Measurements from ENCODE around the gene HERC5. TPM values are rescaled to one million over a fixed set of nuclear protein-coding genes. Genes with fewer than 3 reads are reported as not detected.

Gene HERC5
- total RNA-seq, 4 donors from 2014 or later = 8.1 to 9.7 (median 8.7) TPM

DNA sequence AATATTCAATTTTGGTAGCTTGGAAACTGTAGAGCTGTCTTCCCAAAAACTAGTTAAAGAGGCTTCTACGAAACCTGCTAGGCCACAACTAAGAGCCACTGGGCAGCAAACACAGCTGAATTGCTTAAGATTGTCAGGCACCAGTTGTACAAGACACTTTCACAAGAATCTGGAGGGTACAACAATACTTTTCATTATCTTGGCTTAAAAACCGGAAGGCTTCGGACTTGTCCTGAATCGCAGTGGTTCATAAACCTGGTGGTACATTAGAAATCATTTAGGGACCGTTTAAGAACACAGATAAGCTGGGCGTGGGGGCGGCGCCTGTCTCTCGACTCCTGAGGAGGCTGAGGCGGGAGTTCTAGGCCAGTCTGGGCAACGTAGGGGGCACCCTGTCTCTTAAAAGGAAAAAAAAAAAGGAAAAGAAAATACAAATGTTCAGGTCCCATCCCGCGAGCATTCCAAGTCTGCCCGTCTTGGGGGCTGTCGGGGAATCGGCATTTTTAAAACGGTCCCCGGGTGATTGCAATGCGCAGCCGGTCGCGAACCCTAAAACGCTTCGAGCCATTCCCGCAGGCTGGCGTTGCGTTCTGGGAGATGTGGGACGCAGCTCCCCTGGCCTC lies 65.9 kb downstream of the HERC5 start:
- Histone ChIP-seq H3K4me1 (peaks cover 15 to 18% of the 10 kb centered on the region in 2 donors), H3K9me3 (no peaks in the 10 kb centered on the region), H3K36me3 (no peaks in the 10 kb centered on the region), H3K27ac (peak overlapping the region; percentile 75 to 92 (median 92)), H3K4me3 (replicated peaks in 1 of 3) (peak overlapping the region; percentile 59 to 95 (median 83)), H3K27me3 (no peaks in the 10 kb centered on the region)
- WGBS, 2 donors = 2 to 3% methylated on average over 28 of the region's 28 CpGs
- intact Hi-C loops (cut with DNase I) = no loop called here
- DNase-seq = peak; percentile 30 to 44
- TF ChIP-seq POLR2A (IDR thresholded peaks at IDR 0.05) = no peak

DNA sequence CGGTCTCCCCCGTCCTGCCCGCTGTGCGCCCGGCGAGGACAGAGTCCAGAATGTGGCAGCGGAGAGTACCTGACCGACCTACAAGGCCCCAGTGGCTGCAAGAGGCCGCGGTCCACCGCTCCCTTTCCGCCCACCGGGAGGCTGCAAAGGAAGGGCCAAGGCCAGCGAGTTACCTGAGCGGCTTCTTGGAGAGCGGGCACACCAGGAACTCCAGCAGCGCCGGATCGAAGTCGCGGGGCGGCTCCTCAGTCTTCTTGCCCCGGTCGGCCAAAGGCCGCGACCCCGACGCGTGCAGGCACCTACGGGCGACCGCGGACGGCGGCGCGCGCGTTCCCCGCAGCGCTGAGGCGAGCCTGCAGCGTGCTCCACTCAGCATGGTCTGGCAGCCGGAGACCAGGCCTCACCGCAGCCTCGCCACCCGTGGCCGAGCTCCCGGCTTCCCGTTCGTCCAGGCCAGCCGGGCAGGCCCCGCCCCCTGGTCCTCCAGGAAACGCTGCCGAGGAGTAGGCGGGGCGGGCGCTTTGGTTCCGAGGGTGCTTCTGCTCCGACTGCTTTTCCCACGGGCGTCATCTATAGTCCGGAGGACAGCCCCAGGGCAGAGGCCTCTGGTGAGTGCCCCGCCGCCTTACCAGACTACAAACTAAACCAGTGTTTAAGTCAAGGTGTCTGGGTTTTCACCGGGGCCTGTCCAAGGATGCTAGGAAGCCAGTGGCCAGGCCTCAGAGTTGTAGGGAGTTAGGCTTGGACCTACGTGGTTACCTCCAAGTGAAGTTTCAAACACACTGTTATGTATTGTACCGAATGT lies 66.6 kb downstream of the HERC5 start, which contains the start of gene PYURF:
Gene PYURF (minus strand): TSS at position 452 of the 805 bp plus-strand sequence. CDS start 76 bp downstream, at position 376.
- WGBS, 2 donors = 0 to 1% methylated on average over 14 to 17 of the region's 68 CpGs
- Histone ChIP-seq H3K4me1 (peaks cover 15 to 18% of the 10 kb centered on the region in 2 donors), H3K36me3 (no peaks in the 10 kb centered on the region), H3K9me3 (no peaks in the 10 kb centered on the region), H3K27me3 (no peaks in the 10 kb centered on the region), H3K27ac (peak within 1 kb of the TSS; percentile 75 to 92 (median 92)), H3K4me3 (replicated peaks in 1 of 3) (peak within 1 kb of the TSS; percentile 59 to 95 (median 83))
- peak; percentile 35 to 95 for TF ChIP-seq POLR2A (IDR thresholded peaks at IDR 0.05)
- TF ChIP-seq, protein P1, sequence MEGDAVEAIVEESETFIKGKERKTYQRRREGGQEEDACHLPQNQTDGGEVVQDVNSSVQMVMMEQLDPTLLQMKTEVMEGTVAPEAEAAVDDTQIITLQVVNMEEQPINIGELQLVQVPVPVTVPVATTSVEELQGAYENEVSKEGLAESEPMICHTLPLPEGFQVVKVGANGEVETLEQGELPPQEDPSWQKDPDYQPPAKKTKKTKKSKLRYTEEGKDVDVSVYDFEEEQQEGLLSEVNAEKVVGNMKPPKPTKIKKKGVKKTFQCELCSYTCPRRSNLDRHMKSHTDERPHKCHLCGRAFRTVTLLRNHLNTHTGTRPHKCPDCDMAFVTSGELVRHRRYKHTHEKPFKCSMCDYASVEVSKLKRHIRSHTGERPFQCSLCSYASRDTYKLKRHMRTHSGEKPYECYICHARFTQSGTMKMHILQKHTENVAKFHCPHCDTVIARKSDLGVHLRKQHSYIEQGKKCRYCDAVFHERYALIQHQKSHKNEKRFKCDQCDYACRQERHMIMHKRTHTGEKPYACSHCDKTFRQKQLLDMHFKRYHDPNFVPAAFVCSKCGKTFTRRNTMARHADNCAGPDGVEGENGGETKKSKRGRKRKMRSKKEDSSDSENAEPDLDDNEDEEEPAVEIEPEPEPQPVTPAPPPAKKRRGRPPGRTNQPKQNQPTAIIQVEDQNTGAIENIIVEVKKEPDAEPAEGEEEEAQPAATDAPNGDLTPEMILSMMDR (IDR thresholded peaks at IDR 0.05) = no peak
- peak; percentile 98 for DNase-seq
- intact Hi-C loops (cut with DNase I) = no loop called here

DNA sequence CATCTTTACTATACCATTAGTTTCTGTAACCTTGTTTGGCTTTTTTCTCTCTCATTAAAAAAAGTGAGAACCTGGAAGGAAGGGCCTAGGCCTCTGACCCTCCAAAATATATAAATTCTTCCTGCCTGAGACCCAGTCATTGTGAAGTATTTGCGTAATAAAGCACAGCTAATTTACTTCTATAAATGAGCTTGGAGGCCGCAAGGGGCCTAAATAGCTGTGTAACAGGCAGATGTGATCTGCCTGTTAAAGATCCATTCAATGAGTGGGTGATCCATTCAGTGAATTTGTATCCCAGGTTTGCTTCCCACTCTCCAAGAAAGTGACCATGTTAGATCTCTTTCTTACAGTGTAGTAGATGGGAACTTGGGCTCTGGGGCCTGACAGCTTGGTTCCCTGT lies 67.3 kb downstream of the HERC5 start:
- H3K27me3 ChIP-seq = no peaks in the 10 kb centered on the region
- intact Hi-C loops (cut with DNase I) = no loop called here
- no peaks in the 10 kb centered on the region for H3K36me3 ChIP-seq
- 50 to 66% methylated on average over 2 of the region's 2 CpGs for WGBS, 2 donors
- peaks cover 15 to 18% of the 10 kb centered on the region in 2 donors for H3K4me1 ChIP-seq
- peak overlapping the region in 1 of 3 donors; percentile 83 for H3K4me3 ChIP-seq (replicated peaks in 1 of 3)
- no peak for TF ChIP-seq POLR2A (IDR thresholded peaks at IDR 0.05)
- TF ChIP-seq, protein P1 (IDR thresholded peaks at IDR 0.05) = no peak
- peak overlapping the region; percentile 75 to 92 (median 92) for H3K27ac ChIP-seq
- H3K9me3 ChIP-seq = no peaks in the 10 kb centered on the region
- DNase-seq = no peak

DNA sequence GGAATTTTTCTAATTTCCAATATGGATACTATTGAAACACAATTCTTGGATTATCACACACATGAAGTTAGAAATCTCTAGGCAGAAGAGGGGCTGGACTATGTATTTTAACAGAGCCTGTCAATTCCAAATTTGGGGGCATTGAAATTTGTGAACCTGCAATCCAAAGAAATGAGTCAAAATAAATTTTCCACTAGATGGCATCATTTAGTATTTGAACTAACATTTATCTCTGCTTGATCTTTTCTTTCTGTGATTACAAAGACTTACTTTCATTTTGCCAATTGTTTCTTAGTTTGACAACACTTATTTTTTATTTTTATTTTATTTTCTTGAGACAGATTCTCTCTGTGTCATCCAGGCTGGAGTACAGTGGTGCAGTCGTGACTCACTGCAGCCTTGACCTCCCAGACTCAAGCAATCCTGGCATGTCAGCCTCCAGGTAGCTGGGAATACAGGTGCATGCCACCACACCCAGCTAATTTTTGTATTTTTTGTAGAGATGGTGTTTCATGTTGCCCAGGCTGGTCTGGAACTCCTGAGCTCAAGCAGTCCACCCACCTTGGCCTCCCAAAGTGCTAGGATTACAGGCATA lies 69.4 kb downstream of the HERC5 start:
- H3K36me3 ChIP-seq = no peaks in the 10 kb centered on the region
- 42 to 55% methylated on average over 1 of the region's 1 CpG for WGBS, 2 donors
- DNase-seq = no peak
- TF ChIP-seq POLR2A (IDR thresholded peaks at IDR 0.05) = no peak
- TF ChIP-seq, protein P1 (IDR thresholded peaks at IDR 0.05) = peak in 3 of 6 experiments; percentile 37 to 54 (median 47)
- no peaks in the 10 kb centered on the region for H3K9me3 ChIP-seq
- intact Hi-C loops (cut with DNase I) = loop anchor here (5.0 kb wide), 1 partner anchor 136 kb away; no protein-coding TSS in a partner anchor
- peaks cover 15 to 18% of the 10 kb centered on the region in 2 donors for H3K4me1 ChIP-seq
- peak overlapping the region in 1 of 3 donors; percentile 30 for H3K27ac ChIP-seq
- H3K27me3 ChIP-seq = no peaks in the 10 kb centered on the region
- H3K4me3 ChIP-seq (replicated peaks in 1 of 3) = no peak overlapping the region

DNA sequence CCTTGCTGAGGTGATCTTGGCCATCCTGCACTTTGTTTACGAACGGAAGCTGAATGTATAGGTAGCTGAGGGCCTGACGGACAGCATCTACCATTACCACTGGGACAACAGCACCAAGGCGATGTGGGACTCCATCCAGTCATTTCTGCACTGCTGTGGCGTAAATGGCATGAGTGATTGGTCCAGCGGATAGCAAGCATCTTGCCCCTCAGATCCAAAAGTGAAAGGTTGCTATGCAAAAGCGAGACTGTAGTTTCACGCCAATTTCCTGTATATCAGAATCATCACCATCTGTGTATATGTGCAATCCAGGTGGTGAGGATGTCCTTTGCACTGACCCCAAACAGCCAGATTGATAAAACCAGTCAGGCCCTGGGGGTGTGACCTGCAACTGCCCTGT lies 70.9 kb downstream of the HERC5 start:
- intact Hi-C loops (cut with DNase I) = loop anchor here (5.0 kb wide), 1 partner anchor 135 kb away; no protein-coding TSS in a partner anchor

More for the DNA sequence above, 70.9 kb downstream of the HERC5 start:
- H3K4me3 ChIP-seq (replicated peaks in 1 of 3) = no peak overlapping the region
- H3K27ac ChIP-seq = no peak overlapping the region
- no peak for DNase-seq
- 94% methylated on average over 7 to 8 of the region's 8 CpGs for WGBS, 2 donors
- H3K36me3 ChIP-seq = no peaks in the 10 kb centered on the region
- peaks cover 8 to 12% of the 10 kb centered on the region in 2 donors for H3K4me1 ChIP-seq
- H3K27me3 ChIP-seq = no peaks in the 10 kb centered on the region
- H3K9me3 ChIP-seq = no peaks in the 10 kb centered on the region
- TF ChIP-seq, protein P1 (IDR thresholded peaks at IDR 0.05) = no peak
- no peak for TF ChIP-seq POLR2A (IDR thresholded peaks at IDR 0.05)
